ENCODE measurements around the gene FAM83F. TPM values are rescaled to one million over a fixed set of nuclear protein-coding genes. Genes with fewer than 3 reads are reported as not detected.
"Not testable (repeated sequence)": the region's sequence is repeated elsewhere in the genome, so short reads cannot be mapped to it uniquely, and the experiment has no call there.

The FAM83F gene
- total RNA-seq, 2 experiments from 2014 or later = not detected

GRCh38 chr22:39992088-39992826, 2.5 kb upstream of the FAM83F start:
- H3K9me2 ChIP-seq (ENCODE audit: insufficient read depth, low read length) = no peaks in the 10 kb centered on the region
- TF ChIP-seq EZH2phosphoT487 (IDR thresholded peaks at IDR 0.05; ENCODE audit: borderline replicate concordance, low read depth, low read length) (no peak), CTCF (conservative IDR thresholded peaks at IDR 0.05; ENCODE audit: low read length) (no peak)
- no peaks in the 10 kb centered on the region for H3K36me3 ChIP-seq (ENCODE audit: insufficient read depth, low read length)
- no peaks in the 10 kb centered on the region for H4K20me1 ChIP-seq (ENCODE audit: insufficient read depth, low read length)
- H3K9me3 ChIP-seq (ENCODE audit: low read length) = no peaks in the 10 kb centered on the region
- H2AFZ ChIP-seq (ENCODE audit: low read length) = no peak overlapping the region
- no peak overlapping the region for H3K27ac ChIP-seq (ENCODE audit: low read depth, low read length, poor library complexity, severe bottlenecking)
- no peak for DNase-seq (ENCODE audit: low spot score)
- intact Hi-C loops (cut with micrococcal nuclease; ENCODE audit: unreplicated experiment) = no loop called here
- H3K4me2 ChIP-seq (ENCODE audit: low read length) = no peak overlapping the region
- no TSS peak for BruUV-seq (replicated peaks)
- no peaks in the 10 kb centered on the region for H3K79me2 ChIP-seq (ENCODE audit: insufficient read depth, low read depth, low read length)
- ChIA-PET POLR2A (no interaction called here), CTCF (ENCODE audit: unreplicated experiment) (no interaction called here)
- no peaks in the 10 kb centered on the region for H3K4me1 ChIP-seq (ENCODE audit: insufficient read depth, low read length, poor library complexity, severe bottlenecking)
- H3K4me3 ChIP-seq (ENCODE audit: low read depth, low read length, poor library complexity, severe bottlenecking) = no peak overlapping the region

GRCh38 chr22:39992894-39993293, 1.9 kb upstream of the FAM83F start:
- POLR2A ChIA-PET; H3K9me2 ChIP-seq (ENCODE audit: insufficient read depth, low read length); H3K27ac ChIP-seq (ENCODE audit: low read depth, low read length, poor library complexity, severe bottlenecking); H2AFZ ChIP-seq (ENCODE audit: low read length); H3K36me3 ChIP-seq (ENCODE audit: insufficient read depth, low read length); BruUV-seq (replicated peaks); H3K4me2 ChIP-seq (ENCODE audit: low read length); CTCF ChIA-PET (ENCODE audit: unreplicated experiment); H3K9me3 ChIP-seq (ENCODE audit: low read length); intact Hi-C loops (cut with micrococcal nuclease; ENCODE audit: unreplicated experiment); H3K79me2 ChIP-seq (ENCODE audit: insufficient read depth, low read depth, low read length); H3K4me1 ChIP-seq (ENCODE audit: insufficient read depth, low read length, poor library complexity, severe bottlenecking); H3K4me3 ChIP-seq (ENCODE audit: low read depth, low read length, poor library complexity, severe bottlenecking); DNase-seq (ENCODE audit: low spot score); H4K20me1 ChIP-seq (ENCODE audit: insufficient read depth, low read length): not testable (repeated sequence)

- CTCF ChIA-PET (ENCODE audit: unreplicated experiment) = no interaction called here
- intact Hi-C loops (cut with micrococcal nuclease; ENCODE audit: unreplicated experiment) = no loop called here
- Histone ChIP-seq H3K27ac (ENCODE audit: low read depth, low read length, poor library complexity, severe bottlenecking) (no peak overlapping the region), H4K20me1 (ENCODE audit: insufficient read depth, low read length) (no peaks in the 10 kb centered on the region), H2AFZ (ENCODE audit: low read length) (no peak overlapping the region), H3K9me2 (ENCODE audit: insufficient read depth, low read length) (no peaks in the 10 kb centered on the region), H3K79me2 (ENCODE audit: insufficient read depth, low read depth, low read length) (no peaks in the 10 kb centered on the region), H3K4me3 (ENCODE audit: low read depth, low read length, poor library complexity, severe bottlenecking) (no peak overlapping the region), H3K4me1 (ENCODE audit: insufficient read depth, low read length, poor library complexity, severe bottlenecking) (no peaks in the 10 kb centered on the region), H3K36me3 (ENCODE audit: insufficient read depth, low read length) (no peaks in the 10 kb centered on the region), H3K9me3 (ENCODE audit: low read length) (no peaks in the 10 kb centered on the region), H3K4me2 (ENCODE audit: low read length) (no peak overlapping the region)
- TF ChIP-seq EZH2phosphoT487 (IDR thresholded peaks at IDR 0.05; ENCODE audit: borderline replicate concordance, low read depth, low read length) (no peak), CTCF (conservative IDR thresholded peaks at IDR 0.05; ENCODE audit: low read length) (no peak)
- POLR2A ChIA-PET = no interaction called here
- no peak for DNase-seq (ENCODE audit: low spot score)
- BruUV-seq (replicated peaks) = no TSS peak
These were observed 651 bp upstream of the FAM83F start for GRCh38 chr22:39994041-39994565.

Measured in OCI-LY7 (cell line).